ENCODE data around the gene GATA6. TPM values are rescaled to one million over a fixed set of nuclear protein-coding genes. Genes with fewer than 3 reads are reported as not detected.

The GATA6 gene
- total RNA-seq, 2 donors from 2014 or later = 43.9 to 59.6 TPM

- no peak for ATAC-seq
- DNase-seq = no peak
- intact Hi-C loops (cut with DNase I) = no loop called here
Measured at GRCh38 chr18:22165049-22165602, 4.3 kb upstream of the GATA6 start.

- DNase-seq = no peak
- ATAC-seq = no peak
- intact Hi-C loops (cut with DNase I) = no loop called here
Measured at GRCh38 chr18:22165603-22166068, 3.8 kb upstream of the GATA6 start.

- peak; percentile 6 to 21 for ATAC-seq
- peak; percentile 78 for DNase-seq
- intact Hi-C loops (cut with DNase I) = no loop called here
Measured at GRCh38 chr18:22166069-22166950, 3.1 kb upstream of the GATA6 start.

- DNase-seq (peak; percentile 43), ATAC-seq (no peak)
- intact Hi-C loops (cut with DNase I) = no loop called here
Measured at GRCh38 chr18:22167091-22167470, 2.3 kb upstream of the GATA6 start.

GRCh38 chr18:22167471-22168241 lies 1.7 kb upstream of the GATA6 start:
- DNase-seq (peak; percentile 32), ATAC-seq (no peak)
- intact Hi-C loops (cut with DNase I) = loop anchor here in 1 of 2 donors (2.0 kb wide), 2 partner anchors 171 to 395 kb away; no protein-coding TSS in a partner anchor

- DNase-seq (peak; percentile 45), ATAC-seq (peak in 1 of 2 donors; percentile 0)
- intact Hi-C loops (cut with DNase I) = loop anchor here in 1 of 2 donors (2.0 kb wide), 2 partner anchors 172 to 394 kb away; no protein-coding TSS in a partner anchor
Measured at GRCh38 chr18:22168360-22168921, 948 bp upstream of the GATA6 start.

- intact Hi-C loops (cut with DNase I) = loop anchor here (2.0 to 10.0 kb wide), 6 partner anchors 97 to 393 kb away; no protein-coding TSS in a partner anchor
- DNase-seq (peak; percentile 56), ATAC-seq (peak; percentile 3 to 5)
Measured at GRCh38 chr18:22169889-22170420, 566 bp downstream of the GATA6 start.

GRCh38 chr18:22170421-22171257 lies 1.2 kb downstream of the GATA6 start:
- intact Hi-C loops (cut with DNase I) = loop anchor here (5.0 to 10.0 kb wide), 4 partner anchors 97 to 392 kb away; no protein-coding TSS in a partner anchor
- peak; percentile 72 for DNase-seq
- peak; percentile 6 to 9 for ATAC-seq

GRCh38 chr18:22171258-22172119 lies 2.1 kb downstream of the GATA6 start:
- intact Hi-C loops (cut with DNase I) = loop anchor here (5.0 to 10.0 kb wide), 4 partner anchors 96 to 391 kb away; no protein-coding TSS in a partner anchor
- no peak for DNase-seq
- ATAC-seq = no peak

- no peak for DNase-seq
- intact Hi-C loops (cut with DNase I) = loop anchor here (5.0 to 10.0 kb wide), 4 partner anchors 95 to 390 kb away; no protein-coding TSS in a partner anchor
- ATAC-seq = no peak
Measured at GRCh38 chr18:22172120-22172582, 2.8 kb downstream of the GATA6 start.

GRCh38 chr18:22172594-22173049 lies 3.2 kb downstream of the GATA6 start:
- DNase-seq (no peak), ATAC-seq (no peak)
- intact Hi-C loops (cut with DNase I) = loop anchor here (5.0 to 10.0 kb wide), 4 partner anchors 95 to 390 kb away; no protein-coding TSS in a partner anchor

GRCh38 chr18:22173221-22173927 lies 4.0 kb downstream of the GATA6 start:
- no peak for ATAC-seq
- no peak for DNase-seq
- intact Hi-C loops (cut with DNase I) = loop anchor here (5.0 to 10.0 kb wide), 4 partner anchors 94 to 389 kb away; no protein-coding TSS in a partner anchor

GRCh38 chr18:22173928-22174301 lies 4.5 kb downstream of the GATA6 start:
- intact Hi-C loops (cut with DNase I) = loop anchor here (5.0 to 10.0 kb wide), 4 partner anchors 93 to 388 kb away; no protein-coding TSS in a partner anchor
- DNase-seq (no peak), ATAC-seq (no peak)

- DNase-seq = peak; percentile 40
- intact Hi-C loops (cut with DNase I) = loop anchor here (5.0 to 10.0 kb wide), 4 partner anchors 93 to 388 kb away; no protein-coding TSS in a partner anchor
- peak in 1 of 2 donors; percentile 2 for ATAC-seq
Measured at GRCh38 chr18:22174341-22175145, 5.2 kb downstream of the GATA6 start.

GRCh38 chr18:22175346-22175745 lies 6.0 kb downstream of the GATA6 start:
- DNase-seq = no peak
- intact Hi-C loops (cut with DNase I) = loop anchor here in 1 of 2 donors (10.0 kb wide), 1 partner anchor 189 kb away; no protein-coding TSS in a partner anchor
- no peak for ATAC-seq

Measured in left cardiac atrium (tissue), 4 donors.